Activated naive CD4-positive, alpha-beta T cell treated with anti-CD3 and anti-CD28 coated beads, Interleukin-2, amount 10 ng/mL, durations not matched to agents 7 days and 5 days (primary cell): ENCODE measurements around the gene OPA3.

Experiments used
- CTCF ChIA-PET: fragments of 350-600 bp; sonication (Branson Sonifier 250); formaldehyde crosslinking; loops from one replicate; lab custom pipeline; 2021; ENCODE audit warnings: antibody characterized with exemption; lab: Charles Lee
- DNase-seq: peaks from one replicate; pipeline ENCODE4 v3.0.0-alpha.2; 2020
- H3K27ac Mint-ChIP-seq: one replicate; pipeline ENCODE4 v1.8.0; 2021; ENCODE audit warnings: mild to moderate bottlenecking, moderate library complexity, mixed read lengths
- H3K27me3 Mint-ChIP-seq: one replicate; pipeline ENCODE4 v1.8.0; 2021; ENCODE audit warnings: mild to moderate bottlenecking, mixed read lengths
- H3K36me3 Mint-ChIP-seq: one replicate; pipeline ENCODE4 v1.8.0; 2021; ENCODE audit warnings: mixed read lengths
- H3K4me1 Mint-ChIP-seq: one replicate; pipeline ENCODE4 v1.8.0; 2021; ENCODE audit warnings: mixed read lengths
- H3K4me3 Mint-ChIP-seq: one replicate; pipeline ENCODE4 v1.8.0; 2021; ENCODE audit warnings: mild to moderate bottlenecking, moderate library complexity, mixed read lengths
- H3K9me3 Mint-ChIP-seq: one replicate; pipeline ENCODE4 v1.8.0; 2021; ENCODE audit warnings: mixed read lengths

Gene OPA3

DNA sequence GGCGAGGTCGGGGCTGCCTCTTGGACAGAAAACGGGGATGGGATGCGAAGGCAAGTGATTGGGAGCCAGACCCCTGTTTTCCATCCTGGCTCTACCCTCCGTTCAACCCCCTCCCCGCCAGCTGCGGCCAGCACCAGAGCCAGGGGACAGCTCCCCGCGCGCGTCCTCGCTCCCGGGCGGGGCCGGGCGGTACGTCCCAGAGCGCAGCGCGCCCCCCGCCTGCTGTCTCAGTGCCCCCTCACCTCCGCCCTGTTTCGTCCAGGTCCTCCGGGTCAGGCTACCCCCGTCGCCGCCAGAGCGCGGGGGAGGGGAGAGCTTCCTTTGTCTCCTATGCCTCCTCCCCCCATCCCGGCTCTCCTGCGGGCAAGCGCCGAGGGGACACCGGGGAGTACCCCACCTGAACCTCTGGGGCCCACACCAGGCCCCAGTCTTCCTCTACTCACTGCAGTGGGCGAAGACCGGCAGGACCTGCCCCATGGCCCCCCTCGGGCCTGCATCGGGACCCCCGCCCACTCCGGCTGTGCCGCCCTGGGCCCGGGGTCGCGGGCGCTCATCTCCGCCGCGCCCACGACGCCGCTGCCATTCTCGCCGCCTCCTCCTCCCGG is 88.2 kb downstream of the OPA3 start:
- no peak overlapping the region for H3K27ac Mint-ChIP-seq
- peak overlapping the region; percentile 67 for H3K4me3 Mint-ChIP-seq
- CTCF ChIA-PET = interaction anchor here (0.6 to 3.1 kb wide), 7 partner anchors 8 to 142 kb away, joined by 3 to 32 read pairs (median 3); no protein-coding TSS in a partner anchor
- peak; percentile 71 for DNase-seq
- H3K4me1 Mint-ChIP-seq = peaks cover 40% of the 10 kb centered on the region
- H3K9me3 Mint-ChIP-seq = no peaks in the 10 kb centered on the region
- peaks cover 3% of the 10 kb centered on the region for H3K36me3 Mint-ChIP-seq
- peaks cover 89% of the 10 kb centered on the region for H3K27me3 Mint-ChIP-seq

DNA sequence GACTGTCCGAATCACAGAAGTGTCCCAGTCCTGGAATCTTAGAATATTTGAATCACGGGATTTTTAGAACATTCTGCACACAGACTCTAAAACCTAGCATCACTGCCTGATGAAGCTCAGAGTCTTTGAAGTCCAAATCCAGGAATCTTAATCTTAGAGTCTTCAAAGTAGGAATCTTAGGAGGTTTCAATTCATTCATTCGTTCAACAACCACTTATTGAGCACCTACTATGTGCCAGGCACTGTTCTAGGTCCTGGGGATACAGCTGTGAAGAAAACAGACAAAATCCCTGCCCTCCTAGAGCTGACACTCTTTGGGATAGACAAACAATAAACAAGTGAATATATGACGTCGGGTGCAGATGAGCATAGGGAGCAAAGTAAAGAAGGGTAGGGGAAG is 89.4 kb downstream of the OPA3 start:
- no peaks in the 10 kb centered on the region for H3K36me3 Mint-ChIP-seq
- peaks cover 82% of the 10 kb centered on the region for H3K27me3 Mint-ChIP-seq
- no peak for DNase-seq
- CTCF ChIA-PET = interaction anchor here (0.7 to 3.1 kb wide), 9 partner anchors 9 to 66 kb away, joined by 3 to 32 read pairs (median 3); no protein-coding TSS in a partner anchor
- no peaks in the 10 kb centered on the region for H3K9me3 Mint-ChIP-seq
- H3K4me3 Mint-ChIP-seq = peak overlapping the region; percentile 67
- H3K27ac Mint-ChIP-seq = no peak overlapping the region
- H3K4me1 Mint-ChIP-seq = peaks cover 38% of the 10 kb centered on the region

DNA sequence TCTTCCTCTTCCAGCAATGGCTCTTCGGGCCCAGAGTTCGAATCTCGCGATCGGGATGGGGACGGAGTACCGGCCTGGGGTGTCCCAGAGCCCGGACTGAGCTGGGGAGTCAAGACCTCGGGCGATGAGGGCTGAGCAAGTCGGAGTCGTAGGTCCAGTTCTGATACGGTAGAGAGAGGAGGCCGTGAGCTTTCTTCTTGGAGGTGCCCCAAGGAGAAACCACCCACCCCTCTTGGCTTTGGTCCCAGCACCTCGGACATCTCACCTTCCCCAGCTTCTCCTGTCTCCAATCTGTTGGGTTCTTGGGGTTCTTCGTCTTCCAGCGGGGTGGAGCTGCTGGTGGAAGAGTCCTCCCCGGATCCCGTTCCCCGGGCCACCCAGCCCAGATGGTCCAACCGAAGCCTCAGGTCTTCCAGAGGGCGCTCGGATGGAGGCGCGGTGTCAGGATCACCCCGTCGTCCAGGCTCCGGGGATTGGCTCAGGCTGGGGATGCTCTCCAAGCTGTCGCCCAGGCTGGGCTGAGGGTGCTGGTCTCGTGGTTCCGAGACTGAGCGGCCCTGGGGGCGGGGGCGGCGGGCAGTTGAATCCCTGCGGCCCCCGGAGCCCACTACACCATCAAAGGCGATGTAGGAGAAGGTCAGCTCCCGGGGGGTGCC is 90.2 kb downstream of the OPA3 start:
- CTCF ChIA-PET = interaction anchor here (0.6 to 3.1 kb wide), 10 partner anchors 9 to 66 kb away, joined by 3 to 32 read pairs (median 3); no protein-coding TSS in a partner anchor
- Mint-ChIP-seq H3K36me3 (no peaks in the 10 kb centered on the region), H3K9me3 (no peaks in the 10 kb centered on the region), H3K4me3 (no peak overlapping the region), H3K27me3 (peaks cover 74% of the 10 kb centered on the region), H3K27ac (no peak overlapping the region), H3K4me1 (peaks cover 34% of the 10 kb centered on the region)
- DNase-seq = no peak

DNA sequence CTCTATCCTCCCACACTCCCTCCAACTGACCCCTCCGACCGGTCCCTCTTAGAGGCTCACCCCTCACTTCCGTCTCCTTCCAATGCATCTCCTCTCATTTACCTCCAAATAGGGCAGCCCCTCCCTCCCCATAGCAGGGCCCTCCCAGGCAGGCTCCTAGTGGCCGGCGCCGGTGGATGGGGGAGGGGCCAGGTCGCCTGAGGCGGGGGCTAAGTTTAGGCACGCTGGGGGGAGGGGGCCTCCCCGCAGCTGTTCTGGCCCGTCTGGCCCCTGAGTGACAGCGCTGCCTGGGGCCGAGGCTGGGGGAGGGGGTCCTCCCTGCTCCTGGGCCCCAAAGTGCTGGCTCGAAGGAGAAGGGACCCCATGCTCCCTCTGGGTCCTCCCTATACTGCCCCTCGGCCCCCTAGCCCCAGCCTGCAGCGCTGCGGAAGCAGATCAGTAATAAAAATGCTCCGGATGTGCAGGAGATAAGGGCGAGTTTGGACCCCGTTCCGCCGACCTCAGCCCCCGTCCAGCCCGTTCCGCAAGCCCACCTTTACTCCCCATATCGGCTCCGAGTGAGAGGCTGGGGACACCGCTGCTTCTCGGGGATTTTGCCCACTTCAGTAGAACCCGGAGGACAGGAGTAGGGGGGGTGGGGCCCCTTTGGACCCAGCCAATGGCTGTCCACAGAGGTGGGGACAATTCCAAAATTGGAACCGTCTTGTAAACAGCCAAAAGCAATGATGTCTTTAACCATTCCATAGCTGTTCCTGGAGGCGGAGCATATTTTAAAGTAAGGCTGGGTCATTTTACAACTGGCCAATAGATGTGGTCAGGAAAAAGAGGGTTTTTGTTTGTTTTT is 91.8 kb downstream of the OPA3 start:
- H3K27me3 Mint-ChIP-seq = peaks cover 70% of the 10 kb centered on the region
- DNase-seq = peak; percentile 50
- H3K4me1 Mint-ChIP-seq = peaks cover 25% of the 10 kb centered on the region
- no peaks in the 10 kb centered on the region for H3K9me3 Mint-ChIP-seq
- no peak overlapping the region for H3K27ac Mint-ChIP-seq
- CTCF ChIA-PET = interaction anchor here (0.6 to 1.5 kb wide), 5 partner anchors 8 to 14 kb away, joined by 3 to 4 read pairs (median 3); no protein-coding TSS in a partner anchor
- H3K36me3 Mint-ChIP-seq = no peaks in the 10 kb centered on the region
- H3K4me3 Mint-ChIP-seq = peak overlapping the region; percentile 57

DNA sequence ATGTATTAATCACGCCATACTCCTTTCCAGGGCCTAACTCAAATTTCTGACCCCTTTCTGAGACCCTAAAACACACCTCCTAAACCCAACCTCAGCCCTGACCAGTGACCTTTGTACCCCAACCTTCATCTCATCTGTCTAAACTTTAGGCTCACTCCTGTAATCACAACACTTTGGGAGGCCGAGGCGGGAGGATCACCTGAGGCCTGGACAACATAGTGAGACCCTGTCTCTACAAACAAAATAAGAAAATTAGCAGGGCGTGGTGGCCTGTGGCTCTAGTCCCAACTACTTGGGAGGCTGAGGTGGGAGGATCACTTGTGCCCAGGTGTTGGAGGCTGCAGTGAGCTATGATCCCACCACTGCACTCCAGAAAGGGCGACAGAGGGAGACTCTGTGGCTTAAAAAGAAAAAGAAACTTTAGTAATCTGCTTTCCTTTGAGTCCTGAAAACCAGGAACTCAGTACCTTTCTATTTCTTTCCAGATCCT is 92.4 kb downstream of the OPA3 start:
- Mint-ChIP-seq H3K4me1 (peaks cover 19% of the 10 kb centered on the region), H3K27me3 (peaks cover 64% of the 10 kb centered on the region), H3K9me3 (no peaks in the 10 kb centered on the region), H3K27ac (no peak overlapping the region), H3K36me3 (no peaks in the 10 kb centered on the region), H3K4me3 (peak overlapping the region; percentile 19)
- DNase-seq = no peak
- CTCF ChIA-PET = interaction anchor here (1.0 to 1.5 kb wide), 2 partner anchors 8 to 14 kb away, joined by 3 read pairs; no protein-coding TSS in a partner anchor

DNA sequence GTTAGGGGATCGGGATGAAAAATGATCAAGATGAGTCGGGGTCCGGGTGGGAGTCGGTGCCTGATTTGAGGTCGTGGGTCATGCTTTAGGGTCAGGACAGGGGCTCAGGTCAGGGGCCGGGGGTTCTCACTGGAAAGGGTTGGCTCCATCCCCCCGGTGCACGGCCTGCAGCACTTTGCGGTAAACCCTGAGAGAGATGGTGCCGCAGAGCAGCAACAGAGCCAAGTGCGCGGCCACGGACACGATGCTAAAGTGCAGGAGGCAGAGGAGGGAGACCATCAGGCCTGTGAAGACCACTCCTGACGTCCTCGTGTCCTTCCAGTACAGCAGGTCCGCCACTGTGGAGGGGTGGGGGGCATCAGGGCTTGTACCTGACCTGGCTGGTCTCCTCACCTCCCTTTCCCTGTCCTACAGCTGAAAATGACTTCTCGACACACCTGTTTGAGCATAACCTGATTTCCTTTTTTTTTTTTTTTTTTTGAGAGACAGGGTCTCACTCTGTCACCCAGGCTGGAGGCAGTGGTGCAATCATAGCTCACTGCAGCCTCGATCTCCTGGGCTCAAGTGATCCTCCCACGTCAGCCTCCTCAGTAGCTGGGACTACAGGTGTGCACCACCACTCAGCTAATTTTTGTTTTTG is 95.3 kb downstream of the OPA3 start:
- Mint-ChIP-seq H3K36me3 (no peaks in the 10 kb centered on the region), H3K9me3 (no peaks in the 10 kb centered on the region), H3K27me3 (peaks cover 42% of the 10 kb centered on the region), H3K4me1 (peaks cover 22% of the 10 kb centered on the region), H3K4me3 (no peak overlapping the region), H3K27ac (no peak overlapping the region)
- no peak for DNase-seq
- CTCF ChIA-PET = interaction anchor here (0.7 to 1.4 kb wide), 3 partner anchors 10 to 50 kb away, joined by 3 to 6 read pairs (median 3); no protein-coding TSS in a partner anchor

DNA sequence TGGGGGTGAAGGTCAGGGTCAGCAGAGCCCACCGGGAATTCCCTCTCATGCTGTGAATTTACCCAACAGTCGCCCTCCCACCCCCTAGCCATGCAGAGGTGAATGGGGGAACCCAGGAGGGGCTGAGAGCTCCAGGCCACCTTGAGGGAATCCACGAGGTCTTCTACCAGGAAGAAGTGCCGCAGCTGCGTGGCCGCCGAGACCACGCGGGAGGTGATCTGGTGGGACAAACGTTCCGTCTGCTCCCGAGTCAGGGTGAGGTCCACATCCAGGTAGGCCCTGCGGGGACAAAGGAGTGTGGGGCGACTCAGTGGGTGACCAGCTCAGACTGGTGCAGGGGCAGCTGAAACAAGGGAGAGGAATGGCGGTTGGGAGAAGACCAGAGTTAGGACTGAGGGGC is 95.9 kb downstream of the OPA3 start:
- CTCF ChIA-PET = interaction anchor here (1.4 kb wide), 1 partner anchor 10 kb away, joined by 6 read pairs; no protein-coding TSS in a partner anchor
- peaks cover 24% of the 10 kb centered on the region for H3K4me1 Mint-ChIP-seq
- peaks cover 36% of the 10 kb centered on the region for H3K27me3 Mint-ChIP-seq
- H3K36me3 Mint-ChIP-seq = no peaks in the 10 kb centered on the region
- no peak overlapping the region for H3K4me3 Mint-ChIP-seq
- no peak for DNase-seq
- no peaks in the 10 kb centered on the region for H3K9me3 Mint-ChIP-seq
- no peak overlapping the region for H3K27ac Mint-ChIP-seq

DNA sequence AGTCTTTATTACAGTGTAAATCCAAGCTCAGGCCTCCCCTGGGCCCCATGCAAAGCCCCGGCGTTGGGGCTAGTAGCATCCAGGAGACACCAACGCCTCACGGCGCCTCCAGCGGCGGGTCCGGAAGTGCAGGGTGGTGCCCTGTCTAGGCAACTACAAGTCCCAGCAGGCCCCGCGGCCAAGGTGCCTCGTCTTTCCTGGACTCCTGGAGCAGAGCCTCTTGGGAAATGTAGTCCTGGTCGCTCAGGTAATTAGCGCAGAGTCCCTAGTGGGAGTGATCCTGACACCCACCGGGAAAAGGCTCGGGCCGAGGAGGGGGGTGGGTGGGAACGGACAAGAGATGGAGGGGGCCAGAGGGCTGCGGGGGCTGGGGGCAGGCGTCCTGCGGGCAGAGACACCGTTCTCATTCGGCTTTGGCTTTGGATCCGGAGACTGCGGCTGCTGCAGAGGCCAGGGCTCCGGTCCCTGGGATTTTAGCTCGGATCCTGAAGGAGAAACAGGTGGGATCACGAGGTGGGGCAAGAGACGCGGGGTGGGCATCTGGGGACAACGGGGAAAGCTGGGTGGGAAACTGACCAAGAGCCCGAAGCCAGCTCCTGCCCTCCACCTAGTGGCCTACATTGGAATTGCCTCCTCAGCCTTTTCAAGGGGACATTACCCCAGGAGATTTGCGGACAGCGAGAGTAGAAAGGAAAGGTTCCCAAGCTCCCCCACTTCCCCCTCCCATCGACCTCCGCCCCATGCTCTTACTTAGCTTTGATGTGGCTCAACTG is 99.1 kb downstream of the OPA3 start:
- DNase-seq = peak; percentile 99
- Mint-ChIP-seq H3K27me3 (peaks cover 31% of the 10 kb centered on the region), H3K27ac (peak overlapping the region; percentile 83), H3K36me3 (no peaks in the 10 kb centered on the region), H3K9me3 (no peaks in the 10 kb centered on the region), H3K4me3 (peak overlapping the region; percentile 89), H3K4me1 (peaks cover 16% of the 10 kb centered on the region)
- CTCF ChIA-PET = interaction anchor here (0.6 to 2.8 kb wide), 34 partner anchors 8 to 393 kb away, joined by 3 to 49 read pairs (median 6); partner anchors contain the start of genes PPM1N, PPP1R13L, PPP1R37 and VASP

DNA sequence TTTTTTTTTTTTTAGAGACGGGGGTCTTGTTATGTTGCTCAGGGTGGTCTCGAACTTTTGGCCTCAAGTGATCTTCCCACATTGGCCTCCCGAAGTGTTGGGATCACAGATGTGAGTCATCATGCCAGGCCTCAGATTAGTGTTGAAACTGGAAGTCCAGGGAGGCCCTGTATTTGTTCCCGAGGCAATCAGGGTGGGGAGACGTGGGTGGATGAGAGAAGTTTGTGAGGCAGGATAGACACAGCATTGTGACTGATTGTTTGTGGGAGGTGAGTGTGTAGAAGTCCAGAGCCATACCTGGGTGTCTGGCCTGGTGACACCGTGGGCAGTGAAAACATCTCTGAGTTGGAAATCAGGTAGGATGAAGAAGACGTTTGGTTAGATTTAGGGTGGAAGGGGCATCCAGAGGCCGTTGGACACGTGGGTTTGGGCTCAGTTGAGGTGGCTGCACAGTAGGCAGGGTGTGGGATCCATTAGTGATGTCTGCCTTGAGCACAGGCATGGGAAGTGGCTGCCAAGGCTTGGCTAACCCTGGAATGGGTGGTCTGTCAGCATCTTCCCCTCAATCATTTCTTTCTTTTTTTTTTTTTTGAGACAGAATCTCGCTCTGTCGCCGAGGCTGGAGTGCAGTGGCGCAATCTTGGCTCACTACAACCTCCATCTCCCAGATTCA is 100.2 kb downstream of the OPA3 start:
- Mint-ChIP-seq H3K27ac (no peak overlapping the region), H3K36me3 (no peaks in the 10 kb centered on the region), H3K27me3 (peaks cover 31% of the 10 kb centered on the region), H3K9me3 (no peaks in the 10 kb centered on the region), H3K4me3 (no peak overlapping the region), H3K4me1 (peaks cover 21% of the 10 kb centered on the region)
- no peak for DNase-seq
- CTCF ChIA-PET = interaction anchor here (0.6 to 2.8 kb wide), 29 partner anchors 7 to 392 kb away, joined by 3 to 49 read pairs (median 7); partner anchors contain the start of genes PPM1N, PPP1R13L, PPP1R37 and VASP

DNA sequence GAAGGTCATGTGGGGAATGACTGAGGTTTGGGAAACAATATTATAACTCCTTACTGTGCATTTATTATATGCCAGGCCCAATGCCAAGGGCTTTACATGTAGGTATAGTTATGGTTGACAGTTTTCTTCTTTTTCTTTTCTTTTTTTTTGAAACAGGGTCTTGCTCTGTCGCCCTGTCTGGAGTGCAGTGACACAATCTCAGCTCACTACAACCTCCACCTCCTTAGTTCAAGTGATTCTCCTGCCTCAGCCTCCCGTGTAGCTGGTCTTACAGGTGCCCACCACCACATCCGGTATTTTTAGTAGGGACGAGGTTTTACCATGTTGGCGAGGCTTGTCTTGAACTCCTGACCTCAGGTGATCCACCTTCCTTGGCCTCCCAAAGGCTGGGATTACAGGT is 101.6 kb downstream of the OPA3 start:
- Mint-ChIP-seq H3K27me3 (peaks cover 19% of the 10 kb centered on the region), H3K4me1 (peaks cover 32% of the 10 kb centered on the region), H3K9me3 (no peaks in the 10 kb centered on the region), H3K4me3 (no peak overlapping the region), H3K27ac (no peak overlapping the region), H3K36me3 (no peaks in the 10 kb centered on the region)
- CTCF ChIA-PET = interaction anchor here (1.7 to 1.9 kb wide), 2 partner anchors 44 to 55 kb away, joined by 4 to 7 read pairs; no protein-coding TSS in a partner anchor
- no peak for DNase-seq

DNA sequence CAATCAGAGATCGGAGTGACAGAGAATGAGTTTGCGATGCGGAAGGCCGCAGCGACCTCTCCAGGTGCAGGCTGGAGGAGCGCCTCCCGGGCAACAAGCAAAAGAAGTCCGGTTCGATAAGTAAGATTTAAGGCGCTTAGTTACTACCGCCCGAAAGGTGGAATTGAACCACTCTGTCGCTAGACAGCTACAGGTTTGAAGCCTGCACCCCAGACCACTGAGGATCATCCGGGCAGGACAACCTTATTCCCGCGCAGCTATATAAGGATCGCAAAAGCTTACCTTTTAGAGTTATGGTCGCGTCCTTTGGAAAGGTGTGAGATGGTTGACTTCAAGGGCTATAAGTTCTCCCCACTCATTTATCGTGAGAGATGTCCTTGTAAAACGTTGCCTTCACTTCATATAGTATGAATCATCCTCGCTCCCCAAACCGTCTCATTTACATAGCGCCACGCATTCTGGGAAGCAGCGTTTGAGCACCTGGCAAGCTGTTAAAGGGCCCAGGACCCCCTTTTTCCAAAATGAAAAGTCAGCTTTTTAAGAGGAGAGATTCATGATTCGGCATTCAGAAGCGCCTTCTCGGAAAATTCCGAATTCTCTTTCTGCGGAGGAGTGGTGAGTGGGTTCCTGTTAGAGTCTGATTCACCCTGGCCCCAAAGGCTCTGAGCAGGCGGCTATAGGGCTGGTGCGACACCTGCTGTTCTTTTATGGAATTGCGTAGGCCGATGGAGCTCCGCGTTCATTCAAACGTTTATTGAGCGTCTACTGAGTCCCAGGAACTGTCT is 106.0 kb downstream of the OPA3 start:
- Mint-ChIP-seq H3K27ac (peak overlapping the region; percentile 97), H3K27me3 (peaks cover 49% of the 10 kb centered on the region), H3K9me3 (no peaks in the 10 kb centered on the region), H3K4me1 (peaks cover 39% of the 10 kb centered on the region), H3K4me3 (peak overlapping the region; percentile 78), H3K36me3 (no peaks in the 10 kb centered on the region)
- peak; percentile 93 for DNase-seq
- CTCF ChIA-PET = interaction anchor here (0.7 to 7.5 kb wide), 28 partner anchors 10 to 167 kb away, joined by 3 to 229 read pairs (median 6); partner anchors contain the start of genes ERCC1, FOSB, PPM1N and PPP1R13L
